Measurements from ENCODE around the gene NTHL1.

NTHL1 gene

DNA sequence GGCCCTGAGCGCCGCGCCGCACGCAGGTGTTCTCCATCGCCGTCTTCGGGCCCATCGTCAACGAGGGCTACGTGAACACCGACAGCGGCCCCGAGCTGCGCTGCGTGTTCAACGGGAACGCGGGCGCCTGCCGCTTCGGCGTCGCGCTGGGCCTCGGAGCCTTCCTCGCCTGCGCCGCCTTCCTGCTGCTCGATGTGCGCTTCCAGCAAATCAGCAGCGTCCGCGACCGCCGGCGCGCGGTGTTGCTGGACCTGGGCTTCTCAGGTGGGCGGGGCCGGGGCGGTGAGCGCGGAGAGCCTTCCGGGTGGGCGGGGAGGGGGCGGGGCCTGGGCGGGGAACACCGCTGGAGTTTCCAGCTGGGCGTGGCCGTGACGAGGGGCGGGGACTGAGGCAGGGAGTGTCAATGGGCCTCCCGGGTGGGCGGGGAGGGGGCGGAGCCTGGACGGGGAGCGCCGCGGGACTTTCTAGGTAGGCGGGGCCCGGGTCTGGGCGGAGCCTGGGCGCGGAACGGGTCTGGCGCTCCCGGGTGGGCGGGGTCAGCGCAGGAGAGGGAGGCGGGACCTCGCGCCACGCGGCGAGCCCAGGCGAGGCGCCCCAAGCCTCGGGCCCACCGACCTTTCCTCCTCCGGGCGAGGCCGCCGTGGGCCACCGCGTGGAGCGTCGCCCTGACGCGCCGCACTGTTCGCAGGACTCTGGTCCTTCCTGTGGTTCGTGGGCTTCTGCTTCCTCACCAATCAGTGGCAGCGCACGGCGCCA lies 55.5 kb downstream of the NTHL1 start:
- DNase-seq (peak; percentile 98), ATAC-seq (peak; percentile 65)

DNA sequence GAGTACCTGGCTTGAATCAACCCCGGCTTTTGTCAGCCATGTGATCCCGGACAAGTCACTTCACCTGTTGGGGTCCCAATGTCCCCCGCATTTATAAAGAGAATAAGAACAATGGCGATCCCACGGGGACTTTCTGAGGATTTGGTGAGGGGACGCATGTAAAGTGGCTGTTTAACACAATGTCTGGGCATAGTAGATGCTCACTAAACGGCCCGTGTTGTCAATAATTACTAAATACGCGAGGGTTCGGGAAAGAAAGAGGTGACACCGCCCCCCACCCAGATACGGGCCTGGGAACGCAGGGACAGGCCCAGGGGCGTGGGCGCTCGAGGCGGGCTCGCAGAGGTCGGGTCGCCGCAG lies 56.1 kb downstream of the NTHL1 start:
- no peak for ATAC-seq
- DNase-seq = no peak

GRCh38 chr16:1991135-1991551 lies 56.5 kb downstream of the NTHL1 start:
- DNase-seq (peak; percentile 69), ATAC-seq (peak; percentile 38)

GRCh38 chr16:1990351-1991134 lies 57.1 kb downstream of the NTHL1 start:
- DNase-seq (peak; percentile 67), ATAC-seq (peak; percentile 4)

DNA sequence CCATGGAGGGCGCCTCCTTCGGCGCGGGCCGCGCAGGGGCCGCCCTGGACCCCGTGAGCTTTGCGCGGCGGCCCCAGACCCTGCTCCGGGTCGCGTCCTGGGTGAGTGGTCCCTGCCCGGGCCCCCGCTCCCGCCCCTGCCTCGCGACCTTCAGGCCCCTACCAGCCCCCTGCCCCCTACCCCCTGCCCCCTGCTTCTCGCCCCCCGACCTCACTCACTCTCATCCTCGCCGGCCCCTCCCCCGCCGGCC lies 57.6 kb downstream of the NTHL1 start:
- ATAC-seq = no peak
- no peak for DNase-seq

Data from stimulated activated naive CD8-positive, alpha-beta T cell treated with anti-CD3 and anti-CD28 coated beads, Interleukin-15, Interleukin-2, amounts not matched to agents 100 U/mL and 50 U/mL, for 24 hours (primary cell).